Measurements from ENCODE around the gene PANK3. TPM values are rescaled to one million over a fixed set of nuclear protein-coding genes. Genes with fewer than 3 reads are reported as not detected.

Gene PANK3
- total and polyA plus RNA-seq, 9 of the 15 experiments (the other 6 are each of a cell fraction or from before 2014, with no cell fraction given) = 5.9 to 50.4 (median 29.7) TPM

- no peak for TF ChIP-seq NR0B1 (IDR thresholded peaks at IDR 0.05; ENCODE audit: partially characterized antibody)
- TF ChIP-seq ELF4 (CRISPR knock-in tag; IDR thresholded peaks at IDR 0.05) = no peak
- TF ChIP-seq CEBPZ (IDR thresholded peaks at IDR 0.05; ENCODE audit: borderline replicate concordance, low read depth, low read length) = no peak
- TF ChIP-seq ZBTB17 (CRISPR knock-in tag; IDR thresholded peaks at IDR 0.05) = peak; percentile 25; the same call in 1 of the 2 replicates
- no peak for TF ChIP-seq COPS2 (conservative IDR thresholded peaks at IDR 0.05)
- no peak; the same call in 1 of the 2 replicates for TF ChIP-seq KLF6 (CRISPR knock-in tag; IDR thresholded peaks at IDR 0.05; ENCODE audit: borderline replicate concordance)
- TF ChIP-seq MTA3 (IDR thresholded peaks at IDR 0.05; ENCODE audit: borderline replicate concordance) = peak; percentile 63; the same call in 1 of the 2 replicates
- no peak for TF ChIP-seq SRSF3 (IDR thresholded peaks at IDR 0.05; ENCODE audit: insufficient read depth, low read length)
- no peak for TF ChIP-seq ADNP (tag; IDR thresholded peaks at IDR 0.05)
- no peak for TF ChIP-seq PPARD (CRISPR knock-in tag; IDR thresholded peaks at IDR 0.05)
- TF ChIP-seq SFPQ (IDR thresholded peaks at IDR 0.05; ENCODE audit: low read depth, low read length) = no peak
- no peak for TF ChIP-seq THRA (IDR thresholded peaks at IDR 0.05)
- no peak for TF ChIP-seq ZNF431 (CRISPR knock-in tag; IDR thresholded peaks at IDR 0.05)
- TF ChIP-seq IRF9 (tag; IDR thresholded peaks at IDR 0.05) = no peak
- TF ChIP-seq MLLT1 (IDR thresholded peaks at IDR 0.05) = peak in 1 of 2 experiments; percentile 45; a peak in 1 of 4 replicates
- TF ChIP-seq MECOM (CRISPR knock-in tag; IDR thresholded peaks at IDR 0.05) = no peak
These were observed 489 bp upstream of the PANK3 start (continued) for GRCh38 chr5:168579488-168580226.

All from K562 (cell line).